NCI-H2196 (cell line): Measurements from ENCODE around the gene CDHR2.

Experiments used
- DNase-seq: peaks from one replicate; lab custom pipeline; 2025; ENCODE audit not compliant: unreplicated experiment; lab: John Stamatoyannopoulos, UW

Gene CDHR2

DNA sequence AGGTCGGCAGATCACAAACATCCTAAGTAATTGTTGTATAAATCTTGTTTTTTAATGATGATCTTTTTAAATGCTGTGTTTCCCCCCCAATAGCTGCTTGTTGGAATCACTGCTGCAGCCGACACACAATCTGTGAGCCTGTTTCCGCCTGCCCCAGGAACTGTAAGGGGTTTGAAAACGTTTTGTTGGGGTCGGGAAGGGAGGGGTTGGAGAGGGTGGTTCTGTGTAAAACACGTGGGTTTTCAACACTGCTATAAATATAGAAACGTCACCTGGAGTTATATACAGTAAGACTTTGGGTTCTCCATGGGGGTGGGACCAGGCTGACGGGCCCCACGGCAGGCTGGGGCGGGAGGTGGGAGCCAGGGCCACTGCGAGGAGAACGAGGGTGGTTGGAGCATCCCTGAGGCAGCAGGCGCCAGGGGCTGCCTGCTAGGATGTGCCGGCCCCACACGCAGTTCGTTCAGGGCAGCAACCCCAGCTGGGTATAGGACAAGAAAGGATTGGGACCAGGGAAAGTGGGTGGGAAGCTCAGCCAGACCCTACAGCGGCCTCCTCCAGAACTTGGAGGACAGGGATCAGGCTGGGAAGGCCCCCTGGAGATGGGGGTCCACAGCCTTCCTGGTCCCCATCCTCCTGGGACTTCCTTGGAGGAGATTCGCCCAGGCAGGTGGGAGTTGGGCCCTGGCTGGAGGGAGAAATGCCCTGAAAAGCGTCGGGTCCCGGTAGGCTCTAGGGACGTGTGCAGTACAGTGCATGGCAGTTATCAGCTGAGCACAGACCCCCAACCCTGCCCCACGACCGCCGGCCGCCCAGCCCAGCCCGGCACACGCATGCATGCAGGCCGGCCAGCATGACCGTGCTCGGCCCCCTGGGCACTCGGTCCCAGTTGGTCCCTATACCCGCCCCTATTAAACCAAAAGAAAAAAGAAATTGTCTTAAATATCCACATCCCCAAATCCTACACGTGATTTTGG, 21.6 kb upstream of the CDHR2 start:
- no peak for DNase-seq

DNA sequence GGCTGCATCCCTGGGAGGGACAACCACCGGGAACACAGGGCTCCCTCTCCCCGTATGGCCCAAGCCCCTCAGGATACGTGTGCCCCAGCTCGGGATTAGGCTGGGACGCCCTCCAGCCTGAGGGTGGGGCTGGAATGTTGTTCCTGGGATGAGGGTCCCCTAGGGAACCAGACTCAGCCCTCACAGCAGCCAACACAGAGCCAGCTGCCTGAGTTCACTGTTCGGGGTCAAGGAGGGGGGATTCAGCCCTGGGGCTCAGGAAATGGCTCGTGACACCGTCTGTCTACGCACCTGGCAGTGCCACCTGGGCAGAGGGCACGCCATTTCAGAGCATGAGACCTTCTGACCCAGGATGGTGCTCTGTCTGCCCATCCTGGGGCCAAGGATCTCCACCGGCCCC, 20.8 kb upstream of the CDHR2 start:
- DNase-seq = no peak

DNA sequence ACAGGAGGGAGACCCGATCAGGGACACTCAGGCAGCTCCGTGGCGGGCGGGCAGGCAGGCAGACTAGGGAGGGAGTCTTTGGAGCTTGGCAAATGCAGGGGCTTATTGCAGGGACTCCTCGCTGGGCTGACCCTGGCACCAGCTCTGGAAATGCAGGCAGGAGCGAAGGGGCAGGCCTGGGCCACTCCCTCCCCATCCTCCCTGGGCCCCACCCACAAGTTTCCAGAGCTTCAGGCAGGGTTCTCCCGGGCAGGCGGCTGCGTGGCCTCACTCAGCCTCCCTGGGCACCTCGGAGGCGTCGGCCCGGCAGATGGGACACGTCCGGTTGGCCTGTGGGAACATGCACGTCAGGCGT, 20.4 kb upstream of the CDHR2 start:
- DNase-seq = no peak

DNA sequence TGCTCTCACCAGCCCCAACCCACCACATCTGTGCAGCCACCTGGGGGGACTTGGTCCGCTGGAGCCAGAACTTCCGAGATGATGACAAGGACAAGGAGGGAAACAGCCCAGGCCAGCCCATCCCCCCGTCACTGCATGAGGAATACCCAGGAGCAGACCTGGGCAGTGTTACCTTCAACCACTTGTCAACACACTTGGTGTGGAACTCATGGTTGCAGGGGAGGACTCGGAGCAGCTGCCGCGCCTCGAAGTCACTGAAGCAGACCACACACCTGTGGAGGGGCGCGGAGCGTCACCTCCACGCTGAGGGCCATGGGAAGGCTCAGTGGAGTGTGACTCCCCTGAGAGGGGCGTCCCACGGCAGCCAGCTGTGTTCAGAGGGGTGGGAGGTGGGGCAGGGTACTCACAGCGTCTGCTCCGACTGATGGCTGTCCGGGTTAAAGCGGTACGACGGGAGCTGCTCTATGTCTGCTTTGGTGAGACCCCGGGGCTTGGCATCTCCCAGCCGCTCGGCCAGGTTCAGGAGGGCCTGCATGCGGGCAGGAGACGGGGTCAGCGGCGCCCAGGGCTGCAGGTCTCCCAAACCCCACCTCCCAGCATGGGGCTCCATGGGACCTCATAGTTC, 19.9 kb upstream of the CDHR2 start:
- DNase-seq = no peak

DNA sequence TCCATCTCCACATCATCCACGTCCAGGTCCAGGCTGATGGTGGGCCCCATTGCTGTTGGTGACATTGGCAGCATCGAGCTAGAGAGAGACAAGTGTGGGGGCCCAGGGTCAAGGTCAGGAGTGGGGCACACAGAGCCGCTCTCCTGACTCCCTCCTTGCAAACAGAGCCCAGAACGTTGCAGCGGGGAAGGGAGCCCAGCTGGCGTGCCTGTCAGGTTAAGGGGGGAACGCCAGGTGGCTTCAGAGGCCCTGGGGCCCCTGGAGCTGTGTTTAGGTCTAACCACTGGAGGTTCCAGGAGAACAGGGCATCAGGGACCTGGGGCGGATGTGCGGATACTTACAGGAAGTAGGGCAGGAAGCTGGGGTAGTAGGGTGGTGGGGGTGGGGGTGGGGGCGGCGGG, 19.4 kb upstream of the CDHR2 start:
- DNase-seq = no peak

DNA sequence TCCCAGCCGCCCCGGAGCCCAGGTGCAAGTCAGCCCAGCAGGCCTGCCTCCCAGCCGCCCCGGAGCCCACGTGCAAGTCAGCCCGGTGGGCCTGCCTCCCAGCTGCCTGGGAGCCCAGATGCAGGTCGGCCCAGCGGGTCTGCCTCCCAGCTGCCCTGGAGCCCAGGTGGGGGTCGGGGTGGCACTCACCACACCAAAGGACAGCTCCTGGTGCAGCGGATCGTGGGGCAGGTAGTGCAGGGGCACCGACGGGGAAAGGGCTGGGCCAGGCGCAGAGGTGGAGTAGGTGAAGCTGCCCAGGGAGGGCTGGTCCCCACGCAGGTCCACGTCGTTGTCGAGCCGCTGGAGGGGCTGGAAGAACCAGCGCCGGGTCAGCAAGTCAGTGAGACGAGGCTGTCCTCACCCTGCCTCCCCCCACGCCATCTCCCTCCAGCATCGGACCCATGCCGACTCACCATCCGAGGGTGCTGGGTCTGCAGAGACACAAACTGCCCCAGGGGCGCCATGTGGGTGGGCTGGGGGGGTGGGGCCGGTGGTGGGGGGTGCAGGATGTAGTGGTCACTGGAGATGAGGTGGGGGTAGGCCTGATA, 18.7 kb upstream of the CDHR2 start:
- DNase-seq = no peak

DNA sequence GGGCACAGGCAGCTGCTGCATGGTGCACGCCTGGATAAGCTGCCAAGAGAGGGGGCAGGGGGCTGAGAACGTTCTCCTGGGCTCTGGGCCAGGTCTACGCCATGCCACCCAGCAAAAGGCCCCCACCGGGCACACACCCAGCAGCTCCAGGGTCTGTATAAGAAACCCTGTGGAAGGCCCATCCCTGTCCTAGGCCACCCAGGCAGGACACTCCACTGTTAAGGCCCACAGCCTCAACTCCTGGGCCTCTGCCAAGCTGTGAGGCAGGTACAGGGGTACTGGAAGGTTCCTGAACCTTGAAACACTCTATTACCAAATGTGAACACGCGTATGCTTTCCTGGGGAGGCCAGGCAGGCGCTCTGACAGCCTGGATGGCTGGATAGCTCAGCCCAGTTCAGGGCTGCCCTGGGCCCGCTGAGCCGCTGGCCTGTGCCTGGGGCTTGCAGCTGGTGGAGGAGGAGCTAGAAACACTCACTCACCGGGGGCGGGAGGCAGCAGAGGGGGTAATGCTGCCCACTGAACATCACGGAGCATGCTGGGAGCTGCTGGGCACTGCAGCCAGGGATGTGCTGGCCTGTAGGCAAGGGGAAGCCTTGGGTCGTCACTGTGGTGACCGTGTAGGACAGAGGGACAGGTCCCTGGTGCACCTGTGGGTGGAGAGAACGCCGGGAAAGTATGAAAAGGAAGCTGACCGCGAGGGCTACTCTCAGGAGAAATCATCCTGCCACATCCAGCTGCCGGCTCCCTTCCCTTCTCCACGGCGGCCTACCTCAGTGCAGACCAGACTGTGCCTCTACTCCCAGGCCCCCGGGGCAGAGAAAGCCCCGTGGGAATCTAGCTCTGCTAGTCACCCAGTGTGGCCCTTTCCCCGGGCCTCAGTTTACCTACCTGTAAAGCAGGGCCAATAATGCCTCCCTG, 17.9 kb upstream of the CDHR2 start:
- DNase-seq = peak; percentile 43

DNA sequence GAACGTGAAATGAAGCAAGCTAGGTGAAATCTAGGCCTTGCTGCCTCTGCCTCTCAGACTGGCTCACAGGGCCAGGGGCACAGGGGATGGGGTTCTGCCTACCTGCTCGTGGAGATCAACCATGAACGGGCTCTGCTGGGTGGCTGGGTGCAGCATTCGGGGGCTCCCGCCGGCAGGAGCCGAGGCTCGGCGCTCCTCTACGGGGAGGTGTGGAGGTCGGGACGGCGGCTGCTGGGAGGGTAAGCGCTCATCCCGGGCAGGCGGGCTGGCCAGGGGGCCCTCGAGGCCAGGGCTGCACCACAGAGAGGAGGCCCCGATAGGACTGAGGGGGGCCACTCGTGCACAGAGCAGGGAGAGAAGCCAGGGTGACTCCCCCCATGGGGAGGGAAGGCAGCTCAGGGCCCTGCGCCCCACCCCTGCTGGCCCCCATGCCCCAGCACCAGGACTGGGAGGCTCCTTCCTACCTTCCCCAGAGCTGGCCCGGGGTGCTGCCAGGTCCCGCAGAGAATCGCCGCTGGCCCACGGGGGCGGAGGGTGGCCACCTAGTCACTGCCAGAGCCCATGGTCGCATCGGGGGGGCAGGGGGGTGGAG, 17.1 kb upstream of the CDHR2 start:
- no peak for DNase-seq

DNA sequence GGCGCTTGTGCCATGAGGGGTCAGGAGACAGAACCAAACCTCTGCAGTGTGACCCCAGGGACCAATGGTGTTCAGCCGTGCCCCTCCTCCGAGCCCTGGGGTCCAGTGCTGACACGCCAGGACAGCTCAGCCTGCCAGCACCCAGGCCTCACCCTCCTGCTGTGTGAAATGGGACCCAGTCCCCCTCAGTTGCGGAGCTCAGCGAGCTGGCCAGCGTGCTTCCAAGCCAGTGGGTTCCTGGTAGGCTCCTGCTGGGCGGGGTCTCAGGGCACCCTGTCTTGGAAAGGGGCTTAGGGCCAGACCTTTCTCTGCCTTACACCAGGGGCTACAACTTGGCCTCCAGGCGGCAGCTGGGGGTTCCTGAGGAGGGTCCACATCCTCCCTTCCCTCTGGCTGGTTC, 16.3 kb upstream of the CDHR2 start:
- DNase-seq = no peak

DNA sequence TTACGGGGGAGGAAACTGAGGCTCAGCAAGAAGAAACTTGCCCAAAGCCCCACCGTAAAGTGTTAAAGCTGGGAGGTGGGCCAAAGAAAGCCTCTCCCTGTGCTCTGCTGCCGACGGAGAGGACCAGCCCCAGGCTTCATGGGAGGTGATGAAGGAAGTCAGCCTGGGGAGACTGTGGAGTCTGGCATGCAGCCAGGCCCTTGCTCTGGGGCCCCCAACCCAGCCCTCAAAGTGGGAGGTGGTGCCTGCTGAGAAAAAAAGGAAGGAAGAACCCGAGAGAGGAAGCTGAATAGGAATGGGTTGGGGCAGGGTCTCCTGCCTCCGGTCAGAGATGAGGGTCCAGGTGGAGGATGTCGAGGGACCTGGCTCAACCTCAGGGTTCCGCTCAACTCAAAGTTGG, 15.8 kb upstream of the CDHR2 start:
- DNase-seq = no peak

DNA sequence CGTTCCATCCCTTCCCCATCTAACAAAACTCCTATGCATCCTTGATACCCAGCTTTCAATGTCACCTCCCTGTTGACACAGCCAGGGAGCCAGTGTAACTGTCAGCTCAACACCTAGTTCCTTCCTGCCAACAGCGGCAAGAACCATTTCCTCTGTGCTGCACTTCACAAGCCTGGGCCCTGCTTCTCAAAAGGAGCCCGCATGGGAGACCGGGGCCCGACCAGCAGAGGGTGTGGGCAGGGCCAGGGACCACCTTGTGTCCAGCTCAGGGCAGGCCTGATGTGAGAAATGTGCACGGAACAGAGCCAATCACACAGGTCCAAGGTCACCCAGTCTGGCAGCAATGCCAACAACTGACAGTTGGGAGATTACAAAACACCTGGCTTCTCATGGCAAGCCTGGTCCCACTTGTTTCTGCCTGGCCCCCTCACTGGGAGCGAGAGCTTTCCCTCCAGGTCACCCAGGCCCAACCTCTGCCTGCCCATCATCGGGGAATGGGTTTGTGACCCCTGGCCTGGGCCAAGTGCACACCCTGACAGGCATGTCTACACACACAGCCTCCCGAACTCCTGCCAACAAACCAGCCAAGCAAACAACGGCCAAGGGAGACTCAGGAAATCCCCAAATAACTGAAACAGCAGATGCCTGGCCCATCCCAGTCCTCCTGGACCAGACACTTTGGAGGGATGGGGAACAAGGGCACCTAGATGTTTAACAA, 15.1 kb upstream of the CDHR2 start:
- DNase-seq = peak; percentile 42

DNA sequence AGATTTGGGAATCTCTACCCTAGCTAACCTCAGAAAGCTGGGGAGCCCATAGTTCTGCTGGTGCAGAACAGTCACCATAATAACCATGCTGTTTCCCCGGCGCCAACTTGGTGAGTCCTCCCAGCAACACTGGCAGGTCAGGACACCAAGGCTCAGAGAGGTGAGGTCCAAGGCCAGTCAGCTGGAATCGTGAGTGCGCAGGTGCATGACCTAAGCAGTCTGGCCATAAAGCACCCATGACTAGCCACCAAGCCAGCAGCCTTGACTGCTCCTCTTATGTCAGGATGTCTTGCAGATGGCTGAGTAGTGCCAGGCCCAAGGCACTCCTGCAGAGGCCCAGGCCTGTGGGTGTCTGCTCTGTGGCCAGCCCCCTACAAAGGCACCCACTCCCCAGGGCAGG, 14.5 kb upstream of the CDHR2 start:
- peak; percentile 34 for DNase-seq

DNA sequence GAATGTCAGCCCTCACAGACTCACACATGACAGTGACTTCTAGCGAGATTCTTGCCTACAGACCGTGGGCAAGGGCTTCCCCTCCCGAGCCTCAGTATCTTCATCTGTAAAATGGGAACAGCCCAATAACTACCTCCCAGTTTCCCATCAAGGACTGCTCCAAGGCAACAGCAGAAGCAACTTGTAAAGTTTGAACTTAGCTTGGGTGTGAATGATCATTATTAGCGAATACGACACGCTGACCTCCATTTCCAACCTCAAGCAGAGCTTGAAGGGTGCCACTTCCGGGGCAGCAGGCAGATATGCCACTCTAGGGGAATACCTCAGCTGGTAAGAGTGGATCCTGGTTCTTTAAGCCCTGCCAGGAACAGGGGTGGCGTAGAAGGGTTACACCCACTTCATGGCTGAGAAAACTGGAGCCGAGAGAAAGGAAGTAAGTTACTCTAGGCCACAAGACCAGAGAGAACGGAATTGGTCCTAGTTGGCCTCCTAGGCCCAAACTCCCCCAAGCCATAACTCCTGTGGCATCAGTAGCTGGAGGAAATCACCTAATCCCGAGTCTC, 14.0 kb upstream of the CDHR2 start:
- DNase-seq = no peak

DNA sequence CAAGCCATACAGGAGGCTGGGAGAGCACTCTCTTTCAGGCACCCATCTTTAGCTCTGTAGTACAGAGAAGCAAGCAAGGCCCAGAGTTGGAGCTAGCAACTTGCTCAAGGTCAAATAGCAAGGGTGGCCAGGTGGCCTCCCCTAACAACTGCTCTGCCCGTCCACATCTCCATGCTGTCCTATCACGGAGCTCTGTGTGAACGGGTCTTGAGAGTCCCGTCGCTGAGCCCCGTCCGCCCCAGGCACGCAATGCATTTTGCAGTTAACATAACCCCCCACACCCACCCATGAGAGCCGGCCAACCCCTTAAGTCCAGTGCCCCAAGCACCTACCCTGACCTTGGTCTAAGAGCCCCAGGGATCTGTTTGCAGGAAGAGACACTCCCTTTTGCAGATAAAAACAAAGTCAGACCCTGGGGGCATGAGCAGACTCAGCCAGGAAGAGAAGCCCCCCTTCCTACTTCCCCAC, 13.4 kb upstream of the CDHR2 start:
- no peak for DNase-seq

DNA sequence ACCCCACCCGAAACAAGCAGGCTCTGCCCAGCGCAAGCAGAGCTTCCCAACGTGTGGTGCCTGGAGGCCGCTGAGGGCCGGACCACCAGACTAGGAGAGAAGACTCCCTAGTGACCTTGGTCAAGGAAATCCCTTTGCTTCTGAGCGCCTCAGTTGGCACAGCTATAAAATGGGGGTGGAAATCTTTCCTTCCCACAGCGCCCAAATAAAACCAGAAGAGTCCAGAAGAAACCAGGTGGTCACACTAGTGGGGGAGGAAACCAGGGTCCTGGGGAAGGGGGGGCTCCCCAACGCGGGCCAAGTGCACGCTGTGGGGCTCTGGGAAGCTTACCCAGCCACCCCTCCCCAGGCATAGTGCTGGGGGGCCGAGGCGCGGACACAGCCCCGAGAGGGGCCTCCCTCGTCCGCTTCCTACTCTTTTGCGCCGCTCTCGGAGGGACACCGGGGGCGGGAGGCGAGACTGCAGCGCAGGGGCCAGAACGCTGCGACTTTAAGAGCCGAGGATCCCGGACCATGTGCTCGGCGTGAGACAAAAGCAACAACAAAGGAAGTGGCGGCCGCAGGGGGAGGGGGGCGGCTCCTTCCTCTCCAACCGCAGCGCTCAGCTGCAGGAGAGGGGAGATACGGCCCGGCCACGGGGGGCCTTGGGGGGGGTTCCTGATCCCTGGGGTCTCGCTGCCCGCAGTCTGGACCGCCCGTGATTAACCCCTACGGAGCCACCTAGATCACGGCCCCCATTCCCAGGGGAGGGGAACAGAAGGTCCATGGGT, 12.8 kb upstream of the CDHR2 start:
- DNase-seq = peak; percentile 71

DNA sequence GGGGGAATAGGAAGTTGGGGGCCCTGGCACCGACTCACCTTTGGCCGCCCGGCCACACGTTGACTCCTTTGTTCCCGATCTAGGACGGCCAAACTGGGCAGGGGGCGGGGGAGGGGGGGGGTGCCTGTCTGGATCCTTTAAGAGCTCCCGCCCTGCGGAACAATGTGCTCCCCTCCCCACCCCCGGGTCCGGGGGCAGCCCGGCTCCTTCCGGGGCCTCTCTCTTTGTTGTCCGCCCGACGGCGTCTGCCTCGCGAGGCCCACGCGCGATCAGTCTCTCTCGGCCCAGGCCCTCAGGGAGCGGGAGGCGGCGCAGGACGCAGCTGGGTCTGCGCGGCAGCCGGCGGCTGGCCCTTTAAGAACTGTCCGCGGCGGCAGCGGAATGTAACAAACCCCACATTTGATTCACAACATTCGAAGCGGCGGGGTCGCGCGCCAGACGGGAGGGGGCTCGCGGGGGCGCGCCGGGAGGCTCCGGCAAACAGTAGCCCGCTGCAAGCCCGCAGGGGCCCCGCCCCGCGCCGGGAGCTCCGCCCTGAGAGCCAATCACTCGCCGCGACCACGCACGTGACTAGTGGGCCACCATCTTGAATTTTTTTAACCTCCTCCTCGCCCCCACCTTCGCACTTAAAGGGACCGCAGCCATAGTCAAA, 12.1 kb upstream of the CDHR2 start, which contains the start of gene RNF44:
RNF44 (minus strand) TSS at position 501 of the 652 bp plus-strand sequence. CDS start 4,930 bp downstream, outside the sequence.
- peak; percentile 97 for DNase-seq

DNA sequence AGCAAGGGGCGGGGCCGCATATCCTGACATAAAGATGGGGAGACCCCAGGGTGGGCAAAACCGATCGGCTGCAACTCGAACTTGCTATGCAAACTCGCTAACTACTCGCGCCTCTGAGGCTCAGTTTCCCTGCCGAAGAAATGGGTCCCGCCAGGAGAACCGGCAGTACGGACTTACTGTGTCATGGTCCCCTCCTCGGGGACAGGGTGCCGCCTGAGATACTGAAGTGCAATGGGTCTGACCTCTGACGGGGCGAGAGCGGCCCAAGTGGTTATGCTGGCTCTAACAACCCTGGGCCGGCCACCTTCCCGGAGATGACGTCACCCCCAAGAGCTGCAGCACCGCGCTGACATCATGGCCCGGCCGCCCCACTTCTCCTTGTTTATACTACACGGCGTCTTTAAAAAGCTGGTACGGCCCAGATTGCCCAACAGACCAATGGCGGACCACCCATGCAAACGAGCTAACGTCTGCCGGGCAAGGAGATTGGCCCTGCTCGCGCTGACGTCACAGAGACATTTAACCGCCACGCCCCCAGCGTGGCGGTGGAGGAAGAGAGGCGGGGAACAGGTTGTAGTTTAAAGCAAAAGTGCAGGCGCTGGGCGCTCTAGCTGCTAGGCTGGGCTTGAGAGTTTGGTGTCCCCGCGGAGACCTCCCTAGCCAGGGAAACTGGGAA, 11.4 kb upstream of the CDHR2 start:
- peak; percentile 99 for DNase-seq
